GDM1 (cell line): ENCODE data around the gene KRTAP15-1.
A peak's percentile ranks its signal among the peaks of the same experiment; 100 is the strongest.

ENCODE experiments used
- DNase-seq: peaks from one replicate; lab custom pipeline; 2025; lab: John Stamatoyannopoulos, UW

Gene KRTAP15-1, protein sequence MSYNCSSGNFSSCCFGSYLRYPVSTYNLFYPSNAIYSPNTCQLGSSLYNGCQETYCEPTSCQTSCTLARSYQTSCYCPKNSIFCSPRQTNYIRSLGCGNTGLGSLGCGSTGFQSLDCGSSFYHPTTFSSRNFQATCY

DNA sequence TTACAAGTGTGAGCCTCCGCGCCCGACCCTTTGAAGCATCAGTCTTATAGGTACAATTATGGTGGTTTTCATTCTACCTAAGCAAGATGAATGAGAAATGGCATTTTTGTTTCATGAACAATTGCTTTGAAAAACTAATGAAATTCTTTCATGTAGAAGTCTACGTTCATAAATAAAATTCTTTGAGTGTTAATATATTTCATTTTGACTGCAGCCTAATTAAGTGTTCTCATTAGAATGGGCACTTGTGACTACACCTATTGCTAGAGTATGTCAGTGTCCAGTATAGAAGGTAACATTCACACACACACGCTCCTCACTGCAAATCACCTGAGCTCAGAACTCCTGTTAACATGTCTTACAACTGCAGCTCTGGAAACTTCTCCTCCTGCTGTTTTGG lies at the start of gene KRTAP15-1:
Gene KRTAP15-1 (plus strand): TSS at position 301 of the 400 bp plus-strand sequence. CDS start 53 bp downstream, at position 354.
- DNase-seq = no peak

DNA sequence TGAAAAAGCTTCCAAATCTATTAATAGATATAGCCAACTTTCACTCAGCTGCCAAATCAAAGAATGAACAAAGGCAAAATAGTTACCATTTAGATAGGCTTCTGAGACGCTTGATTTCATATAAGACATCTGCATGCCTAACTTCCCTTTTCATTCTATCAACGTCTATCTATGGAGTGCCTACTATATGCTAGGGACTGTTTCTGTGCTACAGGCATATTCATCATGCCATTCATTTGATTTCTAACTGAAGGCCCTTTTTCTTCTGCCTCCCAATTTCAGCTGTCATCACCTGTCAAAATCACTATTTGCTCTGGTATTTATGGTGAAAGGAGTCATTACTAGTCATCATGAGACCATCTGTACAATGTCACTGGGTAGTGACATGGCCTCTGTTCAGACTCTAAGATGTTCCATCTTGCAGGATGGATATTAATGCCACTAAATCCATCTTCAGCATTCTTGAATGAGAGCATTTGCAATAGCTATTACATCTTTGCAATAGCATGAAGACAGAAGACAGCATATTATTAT lies 48.5 kb upstream of the KRTAP15-1 start:
- DNase-seq = no peak

DNA sequence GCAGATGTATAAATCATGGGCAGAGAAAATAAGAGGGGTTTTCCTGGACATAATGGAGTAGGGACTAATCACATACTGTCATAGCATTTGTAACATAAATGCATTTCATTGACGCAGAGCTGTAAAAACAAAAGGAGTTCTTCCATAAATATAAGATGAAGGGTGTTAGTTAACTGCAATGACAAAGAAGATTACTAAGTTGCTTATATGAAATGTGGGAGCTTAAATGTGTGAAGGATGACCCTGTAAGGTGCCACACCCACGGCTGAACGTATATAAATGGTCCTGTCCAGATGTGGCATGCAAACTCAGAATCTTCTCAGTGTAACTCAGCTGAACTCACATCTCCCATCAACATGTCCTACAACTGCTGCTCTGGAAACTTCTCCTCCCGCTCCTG lies 44.3 kb upstream of the KRTAP15-1 start, which contains the start of gene KRTAP13-1:
Gene KRTAP13-1 (plus strand): TSS at position 301 of the 400 bp plus-strand sequence. CDS start 56 bp downstream, at position 357.
- no peak for DNase-seq

DNA sequence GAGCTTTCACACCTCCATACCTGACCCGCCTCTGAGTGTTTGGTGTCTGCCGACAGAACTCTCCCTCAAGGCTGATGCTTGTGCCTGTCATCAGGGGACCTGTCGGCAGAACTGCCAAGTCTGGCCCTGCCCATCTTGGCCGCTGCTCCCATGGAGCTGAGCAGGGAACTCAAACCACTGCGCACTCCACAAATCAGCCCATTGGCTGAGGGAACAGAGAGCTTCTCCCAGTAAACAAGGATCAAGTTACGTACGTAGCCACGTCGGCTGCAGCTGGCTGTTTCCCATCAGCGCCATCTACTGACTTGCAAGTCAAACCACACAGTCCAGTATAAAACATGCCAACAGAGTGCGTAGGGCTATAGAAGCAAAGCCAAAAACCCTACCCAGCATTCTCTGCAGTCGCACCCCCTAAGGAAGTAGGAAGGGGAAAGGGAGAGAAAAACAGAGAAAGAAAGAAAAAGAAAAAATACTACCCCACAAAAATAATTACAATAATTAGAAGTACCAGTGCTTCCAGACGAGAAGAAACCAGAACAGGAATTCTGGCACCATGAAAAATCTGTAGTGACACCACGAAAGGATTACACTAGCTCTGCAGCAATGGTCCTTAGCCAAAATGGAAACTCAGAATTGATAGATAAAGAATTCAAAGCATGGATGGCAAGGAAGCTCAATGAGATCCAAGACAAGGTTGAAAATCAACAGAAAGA lies 31.1 kb upstream of the KRTAP15-1 start:
- peak; percentile 41 for DNase-seq

DNA sequence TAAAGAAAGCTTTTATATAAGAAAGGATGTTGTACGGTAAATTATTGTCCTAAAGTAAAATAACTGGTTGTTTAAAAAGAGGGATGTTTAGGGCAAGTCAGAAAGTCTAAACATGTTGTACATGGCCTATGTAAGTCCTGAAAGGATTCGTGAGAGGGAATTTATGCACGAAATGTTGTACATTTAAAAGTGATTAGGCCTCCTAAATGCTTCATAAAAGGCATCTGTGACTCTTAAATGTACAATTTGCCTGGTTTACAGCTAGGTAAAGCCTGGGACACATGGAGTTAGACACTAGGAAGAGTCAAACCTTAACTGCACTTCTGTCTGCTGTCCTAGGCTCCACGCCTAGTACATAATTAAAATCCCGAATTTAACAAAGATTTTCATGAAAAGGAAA lies 24.1 kb upstream of the KRTAP15-1 start:
- no peak for DNase-seq

DNA sequence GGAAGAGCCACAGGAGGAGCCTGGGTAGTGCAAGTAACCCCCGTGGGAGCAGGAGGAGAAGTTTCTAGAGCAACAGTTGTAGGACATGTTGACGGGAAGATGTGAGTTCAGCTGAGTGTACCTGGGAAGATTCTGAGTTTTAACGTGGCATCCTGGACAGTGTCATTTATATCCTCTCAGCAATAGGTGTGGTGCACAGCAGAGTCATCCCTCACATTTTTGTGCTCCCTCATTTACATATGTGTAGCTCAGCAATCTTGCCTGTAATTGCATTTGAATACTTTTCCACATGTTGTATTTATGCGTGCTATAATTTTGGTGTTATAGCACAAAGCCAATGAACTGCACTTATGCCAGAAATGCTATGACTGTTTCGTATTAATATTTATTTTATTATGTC lies 14.2 kb upstream of the KRTAP15-1 start, which contains the start of gene KRTAP13-3:
Gene KRTAP13-3 (minus strand): TSS at position 101 of the 400 bp plus-strand sequence. CDS start 14 bp downstream, at position 87.
- DNase-seq = no peak

DNA sequence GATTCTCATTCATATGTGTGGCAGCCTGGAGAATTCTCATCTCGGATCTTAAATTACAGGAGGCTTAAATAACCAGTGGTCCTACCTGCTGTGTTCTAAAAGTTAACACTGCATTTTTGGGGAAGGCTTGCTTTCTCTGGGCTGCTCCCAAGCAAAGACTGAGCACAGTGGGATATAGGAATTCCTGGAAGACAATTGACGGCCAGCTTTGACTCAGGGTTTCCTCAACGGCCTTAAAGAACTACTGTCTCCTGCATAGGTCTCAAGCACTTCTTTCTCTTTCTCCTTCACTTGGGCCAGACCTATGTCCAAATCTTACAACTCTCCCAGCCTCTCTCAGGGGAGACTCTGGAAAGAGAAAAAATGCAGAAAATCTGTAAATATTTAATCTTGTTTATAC lies 13.3 kb upstream of the KRTAP15-1 start:
- no peak for DNase-seq

DNA sequence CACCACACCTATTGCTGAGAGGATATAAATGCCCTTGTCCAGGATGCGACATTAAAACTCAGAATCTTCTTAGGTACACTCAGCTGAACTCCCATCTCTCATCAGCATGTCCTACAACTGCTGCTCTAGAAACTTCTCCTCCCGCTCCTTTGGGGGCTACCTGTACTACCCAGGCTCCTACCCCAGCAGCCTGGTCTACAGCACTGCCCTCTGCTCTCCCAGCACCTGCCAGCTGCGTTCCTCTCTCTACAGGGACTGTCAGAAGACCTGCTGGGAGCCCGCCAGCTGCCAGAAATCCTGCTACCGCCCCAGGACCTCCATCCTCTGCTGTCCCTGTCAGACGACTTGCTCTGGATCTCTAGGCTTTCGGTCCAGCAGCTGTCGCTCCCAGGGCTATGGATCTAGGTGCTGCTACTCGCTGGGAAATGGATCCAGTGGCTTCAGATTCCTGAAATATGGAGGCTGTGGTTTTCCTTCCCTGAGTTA lies 9.9 kb upstream of the KRTAP15-1 start, which contains the start of gene KRTAP13-4:
Gene KRTAP13-4 (plus strand): TSS at position 51 of the 486 bp plus-strand sequence. CDS start 56 bp downstream, at position 107.
- DNase-seq = no peak

DNA sequence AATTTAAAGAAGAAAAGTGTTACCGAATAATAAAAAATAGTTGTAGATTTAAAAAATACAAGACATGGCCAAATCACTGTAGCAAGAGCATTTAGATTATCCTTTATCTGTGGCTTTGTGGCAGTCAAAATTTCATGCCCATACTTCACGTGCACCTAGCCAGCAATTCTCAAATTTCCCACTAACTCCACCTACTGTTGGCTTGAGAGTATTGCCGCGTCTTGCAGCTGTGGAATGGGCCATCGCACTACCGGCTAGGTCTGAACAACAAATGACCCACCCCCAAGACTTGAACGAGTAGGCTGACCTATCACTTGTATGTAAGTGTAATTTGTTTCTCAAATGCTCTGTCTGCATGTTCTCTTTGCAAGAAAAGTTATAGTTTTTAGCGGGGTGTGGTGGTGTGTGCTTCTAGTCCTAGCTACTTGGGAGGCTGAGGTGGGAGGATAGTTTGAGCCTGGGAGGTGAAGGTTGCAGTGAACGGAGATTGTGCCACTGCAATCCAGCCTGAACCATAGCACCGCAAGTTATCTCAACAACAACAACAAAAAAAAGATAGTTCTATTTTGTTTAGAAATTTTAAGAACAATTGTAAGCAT lies 5.9 kb upstream of the KRTAP15-1 start:
- DNase-seq = peak; percentile 14

DNA sequence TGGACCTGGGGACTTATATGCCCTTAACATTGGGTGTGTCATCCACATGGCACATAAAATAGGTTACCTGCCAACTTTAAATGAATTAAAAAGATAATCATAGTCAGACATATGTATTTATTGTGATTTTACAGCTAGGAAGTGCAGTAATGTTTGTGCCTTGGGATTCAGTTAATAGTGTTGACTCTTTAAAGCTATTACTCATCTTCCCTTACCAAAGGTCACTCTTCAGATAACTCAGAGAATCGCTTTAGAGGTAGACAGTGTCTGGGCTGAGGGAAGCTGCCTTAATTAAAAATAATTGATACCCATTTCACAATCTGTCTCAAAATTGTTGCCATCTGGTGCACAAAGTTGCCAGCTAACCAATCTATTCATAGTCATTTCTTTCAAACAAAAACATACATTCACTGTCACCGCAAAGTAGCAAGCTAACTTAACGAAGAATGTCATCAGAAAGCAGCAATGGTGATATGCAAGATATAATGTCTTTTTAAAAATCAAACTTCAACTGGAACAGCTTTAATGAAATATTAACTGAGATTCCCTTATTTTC lies 3.0 kb upstream of the KRTAP15-1 start:
- DNase-seq = no peak

DNA sequence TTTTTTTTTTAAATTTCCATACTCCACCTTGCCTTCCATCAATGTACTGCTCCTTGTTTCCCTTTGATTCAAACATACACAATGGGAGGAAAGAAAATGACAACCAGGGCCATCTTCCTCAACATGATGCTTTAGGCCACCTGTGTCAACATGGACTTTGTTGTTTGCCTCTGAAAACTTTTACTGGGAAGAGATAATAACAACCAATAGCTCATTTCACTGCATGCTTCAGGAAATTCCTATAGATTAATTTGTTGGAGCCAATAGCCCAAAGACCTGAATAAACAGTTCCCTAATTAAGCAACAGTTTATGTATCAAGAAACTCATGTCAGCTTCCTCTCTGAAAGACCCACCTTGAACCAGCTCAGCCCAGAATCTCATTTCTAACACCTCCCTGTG lies 3.2 kb downstream of the KRTAP15-1 start:
- no peak for DNase-seq

DNA sequence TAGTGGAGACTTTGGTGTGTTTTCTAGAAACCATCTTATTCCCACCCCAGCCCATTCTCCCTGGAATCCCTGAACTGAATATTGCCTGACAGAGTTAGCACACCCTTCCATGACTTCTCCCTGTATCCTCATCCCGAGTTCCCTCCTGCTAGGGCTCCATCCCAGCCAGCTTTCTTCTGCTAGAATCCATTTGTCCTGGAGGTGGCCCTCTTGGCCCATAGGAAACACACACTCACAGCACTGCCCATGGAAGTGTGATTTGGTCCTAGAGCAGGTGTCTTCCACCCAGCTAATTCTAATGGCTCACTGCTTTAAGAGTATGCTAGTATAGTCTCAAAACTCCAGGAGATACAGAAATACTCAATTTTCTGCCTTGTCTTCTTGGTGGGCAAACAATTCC lies 4.1 kb downstream of the KRTAP15-1 start:
- no peak for DNase-seq

DNA sequence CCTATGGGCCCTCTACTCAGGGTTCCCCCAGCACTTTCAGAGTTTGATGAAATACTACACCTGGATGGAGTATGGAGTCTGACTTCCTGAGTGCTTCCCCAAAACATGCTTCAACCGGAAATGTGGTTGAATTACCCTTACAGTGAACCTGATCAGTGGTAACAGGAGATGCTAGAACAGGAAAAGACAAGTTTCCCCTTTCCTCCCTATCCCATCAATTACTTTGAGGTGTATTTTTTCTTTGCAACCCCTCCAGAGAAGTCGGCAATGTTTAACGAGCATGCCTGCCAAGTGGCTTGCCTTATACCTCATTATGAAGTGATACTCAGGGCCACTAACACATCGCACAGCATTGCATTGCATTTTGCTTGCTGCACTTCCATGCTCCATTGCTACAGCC lies 7.0 kb downstream of the KRTAP15-1 start:
- DNase-seq = no peak

DNA sequence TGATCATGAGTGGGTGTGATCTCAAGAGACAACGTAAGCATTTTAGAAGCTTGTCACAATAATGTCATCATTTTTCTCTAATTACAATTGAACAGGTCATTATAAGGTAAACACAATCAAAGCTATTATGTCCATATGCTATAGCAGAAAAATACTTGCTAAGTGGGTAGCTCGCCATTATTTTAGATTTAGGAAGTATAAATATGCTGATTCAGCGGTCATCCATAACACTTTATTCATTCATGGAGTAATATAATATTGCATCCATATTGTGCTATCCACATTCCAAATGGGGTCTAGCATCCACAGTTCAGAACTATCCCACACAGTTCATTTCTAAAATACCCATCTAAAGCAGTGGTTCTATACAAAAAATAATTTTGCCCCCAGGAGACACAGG lies 8.4 kb downstream of the KRTAP15-1 start:
- DNase-seq = no peak

DNA sequence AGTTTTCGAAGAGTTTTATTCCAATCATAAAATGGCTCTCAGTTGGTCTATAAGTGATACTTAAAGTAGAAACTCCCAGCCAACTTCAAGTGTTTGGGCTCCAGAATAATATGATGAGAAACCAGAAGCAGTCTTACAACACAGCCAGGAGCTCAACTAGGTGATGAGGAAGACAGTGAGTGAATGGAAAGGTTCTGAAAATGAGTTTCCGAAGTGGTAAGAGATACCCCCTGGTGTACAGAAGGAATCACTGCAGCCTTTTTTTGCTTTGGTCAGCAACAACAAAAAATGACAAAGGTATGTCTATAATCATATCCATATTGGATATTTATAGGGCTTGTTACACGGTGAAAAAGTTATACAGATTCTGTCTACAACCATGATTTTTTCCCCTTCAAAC lies 23.6 kb downstream of the KRTAP15-1 start:
- DNase-seq = no peak

DNA sequence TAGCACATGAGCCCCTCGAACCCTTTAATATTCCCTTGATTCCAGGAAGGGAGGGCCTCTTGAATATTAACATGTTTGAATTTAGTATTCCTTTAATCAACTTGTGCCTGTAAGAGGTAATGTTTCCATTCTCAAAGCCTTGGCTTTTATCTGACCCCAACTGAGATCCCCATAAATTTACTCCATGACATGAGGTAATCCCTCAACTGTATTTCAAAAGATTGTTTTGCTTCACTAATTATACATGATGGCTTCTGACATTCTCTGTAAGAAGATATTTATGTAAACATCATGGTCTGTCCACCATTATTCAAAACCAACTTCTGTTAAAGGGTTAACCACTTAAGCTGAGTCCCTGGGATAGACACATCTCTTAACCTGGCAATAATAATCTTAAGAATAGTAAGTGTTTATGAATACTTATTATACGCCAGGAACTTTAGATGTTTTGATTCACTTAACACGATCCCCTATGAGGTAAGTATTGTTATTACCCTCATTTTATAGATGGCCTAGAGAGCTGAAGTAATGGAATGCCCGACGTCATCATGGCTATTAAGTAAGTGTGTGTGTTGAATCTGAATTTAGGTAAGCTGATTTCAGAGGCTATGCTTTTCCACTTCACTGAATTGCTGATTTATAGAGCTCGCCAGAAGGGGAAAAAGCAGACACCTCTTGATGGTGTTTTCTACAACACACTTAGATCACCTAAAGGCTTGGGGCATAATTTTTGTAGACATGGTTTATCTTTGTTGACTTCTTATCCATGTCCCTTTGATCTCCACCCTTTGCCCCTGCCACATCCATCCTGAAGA lies 29.0 kb downstream of the KRTAP15-1 start:
- DNase-seq = no peak

DNA sequence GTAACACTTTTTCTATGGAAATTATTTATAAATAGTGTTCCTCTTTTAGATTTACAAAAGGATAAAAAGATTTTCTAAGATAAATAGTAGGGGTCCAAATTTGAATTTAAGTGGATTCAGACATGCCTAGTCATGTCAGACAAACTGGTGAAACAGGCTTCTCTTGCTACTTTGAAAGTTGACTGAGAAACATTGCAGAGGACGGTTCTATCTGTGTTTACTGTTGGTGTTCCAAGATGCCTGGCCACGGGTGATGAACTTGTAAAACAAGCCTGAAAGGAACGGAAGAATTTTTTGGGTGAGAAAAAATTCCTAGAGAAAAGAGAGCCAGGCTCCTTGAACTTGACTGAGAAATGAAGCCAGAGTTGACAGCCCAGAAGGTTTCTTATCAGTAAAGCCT lies 37.9 kb downstream of the KRTAP15-1 start:
- DNase-seq = no peak

DNA sequence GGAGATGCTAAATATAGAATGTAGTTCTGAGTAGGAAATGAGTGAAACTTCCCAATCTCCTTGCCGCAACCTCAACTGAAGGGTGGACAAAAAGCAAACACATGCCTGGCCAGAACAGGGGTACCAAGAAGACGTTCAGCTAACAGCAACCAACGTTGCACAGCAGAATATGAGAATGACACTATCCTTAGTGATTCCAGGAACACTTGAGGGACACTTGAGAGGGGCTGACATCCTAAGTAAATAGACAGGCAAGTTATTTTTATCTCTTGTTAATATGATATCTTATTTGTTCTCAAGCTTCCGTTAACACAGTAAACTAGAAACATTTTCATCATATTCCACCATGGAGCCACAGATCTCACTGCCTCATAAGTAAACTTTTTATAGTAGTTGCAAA lies 39.2 kb downstream of the KRTAP15-1 start:
- no peak for DNase-seq

DNA sequence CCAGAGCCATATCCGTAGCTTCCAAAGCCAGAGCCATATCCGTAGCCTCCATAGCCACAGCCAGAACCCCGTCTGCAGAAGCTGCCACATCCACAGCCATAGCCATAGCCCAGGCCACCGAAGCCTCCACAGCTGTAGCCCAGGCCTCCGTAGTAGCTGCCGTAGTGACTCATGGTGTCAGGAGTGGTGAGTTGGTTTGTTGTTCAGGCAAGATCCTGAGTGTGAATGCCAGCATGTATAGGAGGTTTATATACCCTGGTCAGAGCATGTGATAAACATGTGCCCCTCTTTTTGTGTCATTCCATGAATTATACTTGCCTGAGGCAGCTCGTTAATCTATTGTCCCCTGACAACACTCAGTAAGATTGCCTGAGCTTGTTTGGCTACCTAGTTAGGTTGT lies 40.1 kb downstream of the KRTAP15-1 start, which contains the start of gene KRTAP19-1:
Gene KRTAP19-1 (minus strand): TSS at position 223 of the 400 bp plus-strand sequence. CDS start 50 bp downstream, at position 173.
- no peak for DNase-seq

DNA sequence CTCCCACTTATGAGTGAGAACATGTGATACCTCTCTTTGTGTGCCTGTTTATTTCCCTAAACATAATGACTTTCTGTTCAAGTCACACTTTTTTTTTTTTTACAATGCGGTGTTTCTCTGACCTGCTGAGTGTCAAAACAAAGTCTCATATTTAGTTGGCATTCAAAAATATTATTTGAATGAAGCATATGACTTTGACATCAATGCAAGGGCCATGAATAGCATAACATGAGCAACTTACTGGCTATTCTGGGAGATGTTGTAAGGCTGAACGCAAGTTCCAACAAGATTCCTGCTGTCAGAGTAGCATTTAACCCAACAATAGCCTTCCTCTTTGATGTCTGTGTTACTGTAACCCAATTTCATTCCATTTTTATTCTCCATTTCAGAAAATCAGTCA lies 42.1 kb downstream of the KRTAP15-1 start:
- no peak for DNase-seq

DNA sequence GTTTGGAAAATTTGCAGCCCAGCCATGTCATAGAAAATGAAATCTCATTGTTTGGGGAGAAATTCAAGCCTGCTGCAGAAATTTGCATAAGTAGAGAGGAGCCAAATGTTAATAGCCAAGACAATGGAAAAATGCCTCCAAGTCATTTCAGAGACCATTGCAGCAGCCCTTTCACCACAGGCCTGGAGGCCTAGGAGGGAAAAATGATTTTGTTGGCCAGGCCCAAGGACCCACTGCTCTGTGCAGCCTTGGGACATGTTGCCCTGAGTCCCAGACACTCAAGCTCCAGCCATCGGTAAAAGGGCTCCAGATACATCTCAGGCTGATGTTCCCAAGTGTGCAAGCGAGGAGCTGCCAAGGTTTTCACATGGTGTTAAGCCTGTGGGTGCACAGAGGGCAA lies 46.1 kb downstream of the KRTAP15-1 start:
- DNase-seq = no peak
